HG03103 (cell line): Measurements from ENCODE around the gene TMEM179B.
A peak's percentile ranks its signal among the peaks of the same experiment; 100 is the strongest.

Experiments used
- ATAC-seq: cut with Tn5 transposase; IDR thresholded peaks from one replicate; pipeline ENCODE4 v1.9.1; 2021; ENCODE audit warnings: low read depth; ENCODE audit not compliant: unreplicated experiment

TMEM179B gene

GRCh38 chr11:62831520-62832335 lies 44.5 kb downstream of the TMEM179B start, which contains the start of gene STX5:
TSS of gene STX5 (minus strand) at chr11:62832051. CDS start at chr11:62831243, 808 bp downstream.
- ATAC-seq = peak; percentile 79

GRCh38 chr11:62832336-62833234 lies 45.4 kb downstream of the TMEM179B start, which contains the start of gene TEX54:
TSS of gene TEX54 (minus strand) at chr11:62832841.
- no peak for ATAC-seq

DNA sequence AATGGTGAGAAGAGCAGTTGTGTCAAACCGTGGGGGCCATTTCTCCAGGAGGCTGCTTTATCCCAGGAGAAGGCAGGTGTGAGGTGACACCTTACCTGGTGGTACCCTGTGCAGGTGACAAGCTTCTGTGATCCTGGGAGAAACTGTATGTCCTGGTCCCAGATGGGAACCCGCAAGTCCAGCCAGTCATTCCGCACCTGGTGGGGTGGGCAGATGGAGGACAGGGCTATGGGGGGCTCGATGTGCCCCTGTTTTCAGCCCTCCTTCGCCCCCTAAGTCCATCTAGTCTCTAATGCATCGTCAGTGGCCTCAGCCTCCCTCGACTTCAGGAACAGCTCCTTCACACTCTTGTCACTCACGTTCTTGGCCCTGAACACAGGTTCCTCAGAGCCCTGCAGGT lies 48.1 kb downstream of the TMEM179B start:
- no peak for ATAC-seq

- ATAC-seq = no peak
These were observed 52.1 kb downstream of the TMEM179B start, which contains the start of gene WDR74 for GRCh38 chr11:62839050-62839945. TSS of gene WDR74 (minus strand) at chr11:62839590. CDS start at chr11:62839570, 20 bp downstream.
